Measurements from ENCODE around the gene INSIG2.

Gene INSIG2

GRCh38 chr2:118065015-118065706 lies 23.1 kb upstream of the INSIG2 start:
- TF ChIP-seq CTCF (IDR thresholded peaks at IDR 0.05; ENCODE audit: extremely low read depth, insufficient read depth, missing control alignments): no peak
- no peak for DNase-seq (ENCODE audit: low spot score)
- in situ Hi-C loops (cut with MboI; ENCODE audit: low pct_unique_long_range_greater_than_20kb, low sequenced_read_pairs, unreplicated experiment): no loop called here

GRCh38 chr2:118065921-118066511 lies 22.3 kb upstream of the INSIG2 start:
- DNase-seq (ENCODE audit: low spot score): no peak
- in situ Hi-C loops (cut with MboI; ENCODE audit: low pct_unique_long_range_greater_than_20kb, low sequenced_read_pairs, unreplicated experiment): no loop called here
- no peak for TF ChIP-seq CTCF (IDR thresholded peaks at IDR 0.05; ENCODE audit: extremely low read depth, insufficient read depth, missing control alignments)

- TF ChIP-seq CTCF (IDR thresholded peaks at IDR 0.05; ENCODE audit: extremely low read depth, insufficient read depth, missing control alignments): no peak
- DNase-seq (ENCODE audit: low spot score): no peak
- in situ Hi-C loops (cut with MboI; ENCODE audit: low pct_unique_long_range_greater_than_20kb, low sequenced_read_pairs, unreplicated experiment): no loop called here
These were observed 10.5 kb upstream of the INSIG2 start for GRCh38 chr2:118077636-118078247.

- no peak for TF ChIP-seq CTCF (IDR thresholded peaks at IDR 0.05; ENCODE audit: extremely low read depth, insufficient read depth, missing control alignments)
- in situ Hi-C loops (cut with MboI; ENCODE audit: low pct_unique_long_range_greater_than_20kb, low sequenced_read_pairs, unreplicated experiment): no loop called here
- no peak for DNase-seq (ENCODE audit: low spot score)
These were observed 9.5 kb upstream of the INSIG2 start for GRCh38 chr2:118078734-118079133.

GRCh38 chr2:118084491-118085089 lies 3.7 kb upstream of the INSIG2 start:
- DNase-seq (ENCODE audit: low spot score): no peak
- in situ Hi-C loops (cut with MboI; ENCODE audit: low pct_unique_long_range_greater_than_20kb, low sequenced_read_pairs, unreplicated experiment): no loop called here
- TF ChIP-seq CTCF (IDR thresholded peaks at IDR 0.05; ENCODE audit: extremely low read depth, insufficient read depth, missing control alignments): no peak

- no peak for DNase-seq (ENCODE audit: low spot score)
- TF ChIP-seq CTCF (IDR thresholded peaks at IDR 0.05; ENCODE audit: extremely low read depth, insufficient read depth, missing control alignments): no peak
- in situ Hi-C loops (cut with MboI; ENCODE audit: low pct_unique_long_range_greater_than_20kb, low sequenced_read_pairs, unreplicated experiment): no loop called here
These were observed 2.9 kb upstream of the INSIG2 start for GRCh38 chr2:118085173-118086023.

Data from GM13977 (cell line).